ENCODE measurements around the gene OR9A4. TPM values are rescaled to one million over a fixed set of nuclear protein-coding genes. Genes with fewer than 3 reads are reported as not detected.

The OR9A4 gene, protein sequence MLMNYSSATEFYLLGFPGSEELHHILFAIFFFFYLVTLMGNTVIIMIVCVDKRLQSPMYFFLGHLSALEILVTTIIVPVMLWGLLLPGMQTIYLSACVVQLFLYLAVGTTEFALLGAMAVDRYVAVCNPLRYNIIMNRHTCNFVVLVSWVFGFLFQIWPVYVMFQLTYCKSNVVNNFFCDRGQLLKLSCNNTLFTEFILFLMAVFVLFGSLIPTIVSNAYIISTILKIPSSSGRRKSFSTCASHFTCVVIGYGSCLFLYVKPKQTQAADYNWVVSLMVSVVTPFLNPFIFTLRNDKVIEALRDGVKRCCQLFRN
- total RNA-seq, result not detected
- not detected for polyA plus RNA-seq

DNA sequence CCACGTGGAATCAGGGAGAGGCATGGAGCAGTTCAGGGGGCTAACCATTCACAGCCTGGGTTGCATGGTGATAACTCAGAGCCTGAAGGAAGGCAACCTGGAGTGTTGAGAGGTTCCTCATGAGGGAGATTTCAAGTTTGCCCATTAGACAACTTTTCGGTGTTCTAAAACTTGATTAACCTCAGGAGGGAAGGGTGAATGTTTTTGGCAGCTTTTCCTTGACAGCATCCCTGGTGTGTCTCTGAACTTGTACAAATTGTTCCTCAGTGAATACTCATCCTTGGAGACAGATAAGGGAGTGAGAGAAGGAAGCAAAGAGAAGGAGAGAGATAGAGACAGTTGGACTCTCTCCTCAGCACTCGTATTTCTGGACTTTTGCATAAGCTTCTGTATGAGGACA is at the start of gene OR9A4:
Gene OR9A4, plus strand, starts transcription at position 301 of the 400 bp plus-strand sequence. CDS start 2,477 bp downstream, outside the sequence.
- DNase-seq, result no peak
- TF ChIP-seq, protein P1, sequence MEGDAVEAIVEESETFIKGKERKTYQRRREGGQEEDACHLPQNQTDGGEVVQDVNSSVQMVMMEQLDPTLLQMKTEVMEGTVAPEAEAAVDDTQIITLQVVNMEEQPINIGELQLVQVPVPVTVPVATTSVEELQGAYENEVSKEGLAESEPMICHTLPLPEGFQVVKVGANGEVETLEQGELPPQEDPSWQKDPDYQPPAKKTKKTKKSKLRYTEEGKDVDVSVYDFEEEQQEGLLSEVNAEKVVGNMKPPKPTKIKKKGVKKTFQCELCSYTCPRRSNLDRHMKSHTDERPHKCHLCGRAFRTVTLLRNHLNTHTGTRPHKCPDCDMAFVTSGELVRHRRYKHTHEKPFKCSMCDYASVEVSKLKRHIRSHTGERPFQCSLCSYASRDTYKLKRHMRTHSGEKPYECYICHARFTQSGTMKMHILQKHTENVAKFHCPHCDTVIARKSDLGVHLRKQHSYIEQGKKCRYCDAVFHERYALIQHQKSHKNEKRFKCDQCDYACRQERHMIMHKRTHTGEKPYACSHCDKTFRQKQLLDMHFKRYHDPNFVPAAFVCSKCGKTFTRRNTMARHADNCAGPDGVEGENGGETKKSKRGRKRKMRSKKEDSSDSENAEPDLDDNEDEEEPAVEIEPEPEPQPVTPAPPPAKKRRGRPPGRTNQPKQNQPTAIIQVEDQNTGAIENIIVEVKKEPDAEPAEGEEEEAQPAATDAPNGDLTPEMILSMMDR (IDR thresholded peaks at IDR 0.05), result no peak
- Histone ChIP-seq H3K4me1 (peaks cover 0 to 4% (median 0%) of the 10 kb centered on the region in 3 donors), H3K4me3 (no peak within 1 kb of the TSS), H3K27me3 (no peaks in the 10 kb centered on the region), H3K27ac (no peak within 1 kb of the TSS), H3K9me3 (no peaks in the 10 kb centered on the region), H3K36me3 (no peaks in the 10 kb centered on the region)
- FAIRE-seq, result no peak
- peak in 2 of 4 donors; percentile 14 to 19 for ATAC-seq
- intact Hi-C loops (cut with DNase I), result no loop called here
- WGBS, 2 donors, result 77 to 84% methylated on average over 3 of the region's 3 CpGs

DNA sequence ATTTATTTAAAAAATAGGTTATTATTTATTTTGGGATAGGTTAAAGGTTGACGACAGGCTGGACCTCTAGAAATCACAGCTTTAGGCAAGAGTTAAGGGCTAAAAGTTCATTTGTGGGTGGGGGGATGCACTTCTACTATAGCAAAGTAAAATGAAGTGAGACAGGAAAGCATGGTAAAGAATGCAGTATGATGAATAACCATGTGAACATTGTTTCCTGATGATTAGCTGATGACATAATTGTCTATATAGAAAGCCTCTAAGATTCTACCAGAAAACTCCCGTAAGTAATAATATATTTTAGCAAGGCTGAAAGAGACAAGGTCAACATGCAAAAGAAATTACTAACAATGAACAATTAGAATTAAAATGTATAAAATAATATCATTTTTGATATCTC is 49.2 kb upstream of the OR9A4 start:
- WGBS, 2 donors, result 85 to 92% methylated on average over 2 of the region's 2 CpGs
- H3K4me3 ChIP-seq, result no peak overlapping the region
- no peaks in the 10 kb centered on the region for H3K9me3 ChIP-seq
- peaks cover 0 to 7% (median 0%) of the 10 kb centered on the region in 3 donors for H3K4me1 ChIP-seq
- TF ChIP-seq, protein P1 (IDR thresholded peaks at IDR 0.05), result no peak
- no peak overlapping the region for H3K27ac ChIP-seq
- no peaks in the 10 kb centered on the region for H3K27me3 ChIP-seq
- intact Hi-C loops (cut with DNase I), result no loop called here
- H3K36me3 ChIP-seq, result no peaks in the 10 kb centered on the region
- ATAC-seq (no peak), FAIRE-seq (no peak), DNase-seq (no peak)

DNA sequence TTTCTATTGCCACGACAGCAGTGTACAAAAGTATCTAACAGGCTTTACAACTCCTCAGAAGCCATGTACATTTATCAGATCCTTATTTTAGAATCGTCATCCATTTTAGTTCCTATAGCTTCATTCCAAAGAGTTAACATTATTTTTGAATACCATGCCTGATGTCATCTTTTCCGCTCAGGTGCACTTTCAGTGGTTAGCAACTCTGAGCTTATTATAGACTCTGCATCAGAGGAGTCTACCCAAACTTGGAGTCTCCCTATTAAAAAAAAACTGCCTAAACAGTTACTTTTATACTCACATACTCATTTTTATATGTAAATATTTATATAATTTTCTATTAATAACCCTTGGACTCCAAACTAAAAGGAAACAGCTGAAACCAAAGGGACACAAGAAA is 43.3 kb upstream of the OR9A4 start:
- no peaks in the 10 kb centered on the region for H3K27me3 ChIP-seq
- H3K9me3 ChIP-seq, result no peaks in the 10 kb centered on the region
- H3K27ac ChIP-seq, result no peak overlapping the region
- FAIRE-seq (no peak), ATAC-seq (no peak), DNase-seq (no peak)
- H3K4me1 ChIP-seq, result no peaks in the 10 kb centered on the region
- no peaks in the 10 kb centered on the region for H3K36me3 ChIP-seq
- TF ChIP-seq, protein P1 (IDR thresholded peaks at IDR 0.05), result no peak
- intact Hi-C loops (cut with DNase I), result no loop called here
- H3K4me3 ChIP-seq, result no peak overlapping the region
- WGBS, 2 donors, result 86 to 96% methylated on average over 3 of the region's 3 CpGs

DNA sequence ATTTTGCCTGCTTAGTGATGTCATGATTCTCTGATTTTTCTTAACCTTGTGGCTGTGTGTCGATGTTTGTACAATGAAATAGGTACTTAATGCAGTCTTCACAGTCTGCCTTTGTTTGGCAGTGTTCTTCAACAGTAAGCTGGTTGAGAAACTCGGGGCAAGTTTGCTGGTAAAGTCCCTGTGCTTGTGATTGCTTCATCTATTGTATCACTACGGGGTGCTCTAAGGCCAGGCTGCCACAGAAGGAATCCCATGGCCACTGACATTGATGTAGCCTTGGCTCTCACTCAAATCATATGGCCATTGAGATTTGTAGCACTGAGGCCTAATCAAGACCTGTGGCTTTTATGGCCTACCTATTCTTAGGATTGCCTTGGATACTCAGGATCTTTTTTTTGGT is 41.4 kb upstream of the OR9A4 start:
- ATAC-seq, result no peak
- Histone ChIP-seq H3K4me3 (no peak overlapping the region), H3K27ac (no peak overlapping the region), H3K9me3 (no peaks in the 10 kb centered on the region), H3K4me1 (no peaks in the 10 kb centered on the region), H3K36me3 (no peaks in the 10 kb centered on the region), H3K27me3 (no peaks in the 10 kb centered on the region)
- no peak for FAIRE-seq
- no peak for DNase-seq
- intact Hi-C loops (cut with DNase I), result no loop called here
- WGBS, 2 donors, result 72 to 75% methylated on average over 3 of the region's 3 CpGs
- TF ChIP-seq, protein P1 (IDR thresholded peaks at IDR 0.05), result no peak

DNA sequence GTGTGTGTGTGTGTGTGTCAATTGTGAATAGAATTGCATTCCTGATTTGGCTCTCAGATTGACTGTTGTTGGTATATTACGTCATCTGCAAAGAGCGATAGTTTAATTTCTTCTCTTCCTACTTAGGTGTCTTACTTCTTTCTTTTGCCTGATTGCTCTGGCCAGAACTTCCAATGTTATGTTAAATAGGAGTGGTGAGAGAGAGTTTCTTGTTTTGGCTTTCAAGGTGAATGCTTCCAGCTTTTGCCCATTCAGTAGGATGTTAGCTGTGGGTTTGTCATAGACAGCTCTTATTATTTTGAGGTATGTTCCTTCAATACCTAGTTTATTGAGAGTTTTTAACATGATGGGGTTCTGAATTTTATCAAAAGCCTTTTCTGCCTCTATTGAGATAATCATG is 40.7 kb upstream of the OR9A4 start:
- intact Hi-C loops (cut with DNase I), result no loop called here
- Histone ChIP-seq H3K27me3 (no peaks in the 10 kb centered on the region), H3K9me3 (no peaks in the 10 kb centered on the region), H3K27ac (no peak overlapping the region), H3K4me3 (no peak overlapping the region), H3K4me1 (no peaks in the 10 kb centered on the region), H3K36me3 (no peaks in the 10 kb centered on the region)
- no peak for FAIRE-seq
- ATAC-seq, result no peak
- TF ChIP-seq, protein P1 (IDR thresholded peaks at IDR 0.05), result no peak
- no peak for DNase-seq
- WGBS, 2 donors, result 93 to 98% methylated on average over 2 of the region's 2 CpGs

Data from pancreas (tissue), 10 donors.